GM12891 (cell line): ENCODE results near the gene KIF5C.

Experiments
- DNase-seq: peaks from one replicate; pipeline ENCODE4 v3.0.0; 2011; ENCODE audit warnings: low spot score; ENCODE audit not compliant: insufficient read length
- FAIRE-seq: peaks from 2 replicates; lab custom pipeline; 2011; peaks lifted over from hg19 to GRCh38; lab: Jason Lieb, UNC
- PAX5 ChIP-seq: IDR thresholded peaks from 2 replicates; pipeline ENCODE4 v1.6.1; 2011; ENCODE audit warnings: low read length, moderate library complexity, mild to moderate bottlenecking; ENCODE audit not compliant: insufficient read depth, severe bottlenecking
- POLR2A ChIP-seq: IDR thresholded peaks from 2 replicates; pipeline ENCODE4 v1.6.1; 2011; ENCODE audit warnings: low read depth, low read length, control low read depth
- POLR2AphosphoS5 ChIP-seq: IDR thresholded peaks from 2 replicates; pipeline ENCODE4 v1.6.1; 2011; ENCODE audit warnings: low read depth, low read length, control low read depth
- POU2F2 ChIP-seq: IDR thresholded peaks from 2 replicates; pipeline ENCODE4 v1.6.1; 2011; ENCODE audit warnings: low read depth, mild to moderate bottlenecking, control low read depth, low read length, moderate library complexity
- SPI1 ChIP-seq: IDR thresholded peaks from 2 replicates; pipeline ENCODE4 v1.6.1; 2011; ENCODE audit warnings: low read depth, low read length, control low read depth
- TAF1 ChIP-seq: IDR thresholded peaks from 2 replicates; pipeline ENCODE4 v1.6.1; 2011; ENCODE audit warnings: low read depth, low read length, control low read depth

The KIF5C gene

GRCh38 chr2:149028891-149029290 is 153.9 kb downstream of the KIF5C start:
- no peak for DNase-seq
- FAIRE-seq, result no peak
- TF ChIP-seq SPI1, result no peak
- TF ChIP-seq POLR2A, result no peak
- TF ChIP-seq PAX5, result no peak
- no peak for TF ChIP-seq POLR2AphosphoS5
- no peak for TF ChIP-seq TAF1
- no peak for TF ChIP-seq POU2F2

DNA sequence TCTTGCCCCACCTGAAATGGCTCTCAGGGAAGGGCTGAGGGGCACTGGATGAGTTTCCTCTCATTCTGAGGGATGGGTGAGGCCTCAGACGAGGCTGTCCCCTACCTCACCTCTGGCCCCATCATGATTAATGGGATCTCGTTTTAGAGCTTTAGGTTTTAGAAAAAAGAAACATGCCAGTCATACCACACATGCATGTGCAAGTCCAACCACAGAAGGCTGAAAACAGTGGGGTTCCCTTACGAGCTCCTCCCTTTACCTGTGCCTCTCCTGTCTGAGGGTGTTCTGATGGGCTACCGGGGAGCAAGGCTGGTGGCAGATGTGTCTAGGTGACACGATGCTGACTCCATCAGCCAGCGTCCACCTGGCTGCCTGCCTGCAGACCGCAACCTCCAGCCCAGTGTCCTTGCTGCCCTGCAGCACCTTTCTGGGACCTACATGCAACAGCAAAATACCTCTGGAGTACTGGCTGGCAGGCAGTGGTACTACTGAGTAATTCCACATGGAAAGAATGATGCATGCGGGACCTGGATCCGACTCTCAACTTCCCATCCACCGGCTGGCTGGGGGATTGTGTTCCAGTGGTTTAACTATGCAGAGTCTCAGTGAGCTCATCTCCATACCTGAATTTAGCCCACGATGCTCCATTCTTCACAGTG is 154.4 kb downstream of the KIF5C start:
- FAIRE-seq (no peak), DNase-seq (no peak)
- TF ChIP-seq SPI1 (no peak), TAF1 (no peak), POLR2A (no peak), POLR2AphosphoS5 (no peak), PAX5 (no peak), POU2F2 (no peak)

GRCh38 chr2:149031396-149031795 is 156.4 kb downstream of the KIF5C start:
- FAIRE-seq, result no peak
- no peak for DNase-seq
- TF ChIP-seq POLR2AphosphoS5 (no peak), TAF1 (no peak), POLR2A (no peak), SPI1 (no peak)

GRCh38 chr2:149033716-149034115 is 158.7 kb downstream of the KIF5C start:
- DNase-seq, result no peak
- TF ChIP-seq POLR2A (no peak), POU2F2 (no peak), POLR2AphosphoS5 (no peak), SPI1 (no peak), TAF1 (no peak), PAX5 (no peak)
- FAIRE-seq, result peak; percentile 33

DNA sequence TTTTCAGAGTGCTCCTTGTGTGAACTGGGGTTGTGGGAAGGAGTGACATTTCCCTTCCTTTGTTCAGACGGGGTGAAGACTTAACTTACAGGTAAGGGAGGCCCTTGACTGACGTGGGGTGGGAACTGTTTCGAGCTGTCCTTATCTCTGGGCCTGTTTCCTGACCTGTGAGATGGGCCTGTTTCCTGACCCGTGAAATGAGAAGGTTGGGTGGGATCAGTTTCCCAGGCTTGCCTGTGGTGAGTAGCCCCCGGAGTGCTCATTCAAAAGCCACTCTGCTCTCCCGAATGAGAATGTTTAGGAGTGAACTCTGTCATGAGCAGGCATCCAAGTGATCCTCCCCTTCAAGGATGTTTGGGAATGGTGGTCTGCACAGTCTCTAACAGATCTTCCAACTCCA is 159.4 kb downstream of the KIF5C start:
- FAIRE-seq (peak; percentile 38), DNase-seq (no peak)
- no peak for TF ChIP-seq POU2F2
- no peak for TF ChIP-seq POLR2A
- no peak for TF ChIP-seq SPI1
- no peak for TF ChIP-seq TAF1
- TF ChIP-seq PAX5, result no peak
- TF ChIP-seq POLR2AphosphoS5, result no peak

DNA sequence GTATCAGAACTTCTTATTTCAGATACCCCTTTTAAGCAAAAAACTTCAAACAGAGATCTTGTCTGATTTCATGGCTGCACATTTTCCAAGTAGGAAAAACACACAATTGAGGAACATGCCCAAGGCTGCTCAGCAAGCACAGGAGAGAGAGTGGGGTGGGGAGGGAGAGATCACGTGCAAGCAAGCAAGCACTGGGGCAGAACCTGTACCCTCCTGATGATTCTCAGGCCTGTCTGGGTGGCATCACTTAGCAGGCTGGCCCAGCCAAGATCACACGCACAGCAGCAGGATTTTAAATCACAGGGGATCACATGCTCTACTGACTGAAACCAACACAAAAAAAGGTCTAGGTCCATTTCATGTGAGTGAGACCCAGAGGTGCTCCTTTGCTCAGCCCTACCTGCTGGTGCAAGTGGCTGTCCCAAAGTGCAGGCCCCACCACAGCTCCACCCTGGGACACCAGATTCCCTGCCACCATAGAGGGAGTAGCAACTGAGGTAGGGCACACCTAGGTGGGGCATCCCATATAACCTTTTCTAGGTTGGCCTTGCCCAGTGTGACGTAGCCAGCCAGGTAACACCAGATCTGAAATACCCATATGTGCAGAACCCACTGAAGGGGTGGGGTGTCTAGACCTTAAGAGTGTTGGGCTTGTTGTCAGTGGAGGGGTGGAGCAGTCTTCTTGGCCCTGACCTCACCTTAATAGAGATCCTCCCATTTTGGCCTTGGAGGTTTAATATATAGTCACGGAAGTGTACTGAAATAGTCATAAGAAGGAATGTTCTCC is 161.7 kb downstream of the KIF5C start:
- DNase-seq (no peak), FAIRE-seq (peak; percentile 65)
- no peak for TF ChIP-seq POLR2AphosphoS5
- no peak for TF ChIP-seq POU2F2
- no peak for TF ChIP-seq TAF1
- TF ChIP-seq POLR2A, result no peak
- TF ChIP-seq PAX5, result no peak
- no peak for TF ChIP-seq SPI1

DNA sequence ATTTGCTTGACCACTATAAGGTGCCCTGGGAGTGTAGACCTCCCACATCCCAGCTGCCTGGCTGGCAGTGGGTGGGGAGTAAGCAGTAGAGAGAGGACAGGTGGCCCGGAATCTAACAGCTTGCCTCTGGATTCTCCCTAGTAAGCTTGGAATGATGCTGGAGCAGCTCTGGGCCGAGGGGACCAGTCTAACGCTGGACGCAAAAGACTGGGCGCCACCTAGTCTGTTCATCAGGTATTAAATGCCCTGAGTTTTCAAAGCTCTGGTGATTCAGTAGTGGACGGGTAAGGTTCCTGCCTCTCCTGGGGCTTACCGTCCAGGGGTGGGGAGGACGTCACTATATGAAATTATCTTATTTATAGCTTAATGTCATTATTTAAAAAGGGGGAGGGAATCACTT is 162.8 kb downstream of the KIF5C start:
- no peak for DNase-seq
- no peak for TF ChIP-seq POLR2A
- no peak for TF ChIP-seq SPI1
- TF ChIP-seq TAF1, result no peak
- no peak for TF ChIP-seq PAX5
- TF ChIP-seq POU2F2, result no peak
- no peak for TF ChIP-seq POLR2AphosphoS5
- FAIRE-seq, result no peak

DNA sequence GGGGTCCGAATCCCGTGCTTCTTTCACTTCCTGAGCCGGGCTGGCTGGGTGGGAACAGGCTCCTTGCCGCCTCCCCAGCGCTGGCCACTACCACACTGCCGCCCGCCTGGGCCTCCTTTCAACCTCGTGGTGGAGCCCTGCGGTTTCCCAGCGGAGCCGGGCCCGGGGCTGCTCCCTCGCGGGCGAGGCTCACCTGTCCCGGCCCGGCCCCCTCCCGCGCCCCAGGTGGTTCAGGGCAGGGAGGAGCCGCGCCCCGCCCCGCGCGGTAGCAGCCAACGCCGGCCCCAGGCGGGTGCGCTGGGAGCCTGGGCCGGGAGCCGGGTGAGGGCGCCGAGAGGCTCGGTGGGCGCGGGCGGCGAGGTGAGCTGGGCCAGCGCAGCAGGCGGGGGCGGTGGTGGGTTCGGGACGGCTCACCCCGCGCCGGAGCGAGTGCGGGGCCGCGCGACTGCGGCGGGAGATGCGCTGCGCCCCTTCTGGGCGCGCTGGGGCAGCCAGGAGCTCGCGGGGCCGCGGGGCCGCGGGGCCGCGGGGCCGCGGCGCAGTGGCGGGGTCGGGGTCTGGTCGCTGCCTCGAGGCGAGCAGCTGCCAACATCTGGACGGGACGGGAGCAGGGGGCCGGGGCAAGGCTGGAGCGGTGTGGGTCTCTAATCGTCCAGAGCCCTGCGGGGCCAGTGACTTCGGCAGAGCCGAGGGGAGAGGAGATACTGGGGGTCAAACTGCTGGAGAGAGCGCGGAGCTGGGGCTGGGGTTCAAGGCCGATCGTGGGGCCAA is 163.6 kb downstream of the KIF5C start, which contains the start of gene LYPD6B:
TSS of gene LYPD6B (plus strand) at position 258 of the 771 bp plus-strand sequence. CDS start 92,250 bp downstream, outside the sequence.
- TF ChIP-seq SPI1 (no peak), POLR2AphosphoS5 (no peak), POU2F2 (no peak), PAX5 (no peak), POLR2A (no peak), TAF1 (no peak)
- DNase-seq (peak; percentile 49), FAIRE-seq (peak; percentile 31)

DNA sequence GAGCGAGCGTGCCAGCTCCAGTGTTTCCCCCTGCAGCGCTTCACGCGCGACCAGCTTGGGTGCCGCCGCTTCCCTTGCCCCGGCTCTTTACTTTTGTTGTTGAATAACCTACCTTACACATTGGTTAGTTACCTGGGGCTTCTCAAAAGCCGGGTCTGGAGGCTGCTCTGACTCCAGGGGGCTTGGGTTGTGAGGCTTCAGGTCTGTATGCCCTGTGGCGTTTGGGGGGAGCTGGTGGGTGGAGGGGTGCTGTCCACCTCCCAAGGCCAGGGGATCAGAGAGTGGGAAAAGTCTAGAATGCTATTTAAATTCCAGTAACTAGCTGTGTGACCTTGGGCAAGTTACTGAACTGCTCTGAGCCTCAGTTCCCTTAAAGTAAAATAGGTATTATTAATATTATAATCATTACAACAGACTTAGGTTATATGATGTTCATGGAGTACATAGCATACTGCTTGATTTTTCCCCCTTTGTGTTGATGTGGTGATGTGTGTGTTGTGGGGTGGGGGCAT is 164.2 kb downstream of the KIF5C start:
- no peak for FAIRE-seq
- TF ChIP-seq PAX5, result no peak
- TF ChIP-seq SPI1, result no peak
- no peak for TF ChIP-seq POU2F2
- no peak for TF ChIP-seq POLR2AphosphoS5
- no peak for TF ChIP-seq TAF1
- TF ChIP-seq POLR2A, result no peak
- DNase-seq, result no peak
